OCI-LY7 (cell line): ENCODE results near the gene MPV17.

Source experiments
- EZH2phosphoT487 ChIP-seq: fragments of 200-600 bp; sonication (generic); IDR thresholded peaks from 2 replicates; pipeline ENCODE4 v1.6.1; 2018; ENCODE audit warnings: low read depth, borderline replicate concordance, mild to moderate bottlenecking, mixed run types, antibody characterized with exemption, low read length, moderate library complexity, mixed read lengths
- TF ChIP-seq, protein P1 (sequence below): fragments of 200-600 bp; sonication (generic); conservative IDR thresholded peaks from 2 replicates; pipeline ENCODE4 v1.5.1; 2014; ENCODE audit warnings: mild to moderate bottlenecking, antibody characterized with exemption, low read length, moderate library complexity, mixed read lengths

DNA sequence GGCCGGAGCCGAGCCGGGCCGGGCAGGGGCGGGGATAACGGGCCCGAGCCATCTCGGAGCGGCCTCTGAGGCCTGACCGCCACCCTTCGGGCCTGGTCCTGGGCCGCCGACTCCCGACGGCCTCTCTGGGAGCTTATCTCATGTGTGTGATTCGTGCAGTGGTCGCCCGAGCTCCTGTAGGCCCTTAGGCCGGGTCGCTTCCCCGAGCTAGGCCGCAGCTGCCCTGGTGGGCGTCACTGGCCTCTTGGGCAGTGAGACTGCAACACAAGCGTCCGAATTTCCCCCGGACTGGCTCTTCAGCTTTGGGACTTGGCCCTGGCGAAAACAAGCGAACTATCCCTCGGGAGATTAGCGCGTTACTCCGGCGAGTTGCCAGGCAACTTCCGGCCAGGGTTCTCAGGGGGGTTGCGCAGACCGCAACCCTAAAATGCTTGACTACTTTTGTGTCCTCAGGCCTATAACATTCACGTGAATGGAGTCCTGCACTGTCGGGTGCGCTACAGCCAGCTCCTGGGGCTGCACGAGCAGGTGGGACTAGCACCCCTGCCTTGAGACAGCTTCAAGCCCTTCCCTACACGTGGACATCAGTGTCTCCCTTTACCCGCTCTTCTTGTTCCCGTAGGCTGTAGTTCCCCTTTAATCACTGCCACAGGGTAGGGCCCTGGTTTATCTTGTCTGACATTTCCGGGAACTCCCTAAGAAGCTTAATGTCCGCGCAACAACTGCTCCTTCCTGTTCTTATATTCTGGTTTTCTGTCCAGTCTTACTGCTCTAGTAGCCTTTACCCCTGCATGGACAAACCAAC, 48.1 kb upstream of the MPV17 start:
- TF ChIP-seq, protein P1, sequence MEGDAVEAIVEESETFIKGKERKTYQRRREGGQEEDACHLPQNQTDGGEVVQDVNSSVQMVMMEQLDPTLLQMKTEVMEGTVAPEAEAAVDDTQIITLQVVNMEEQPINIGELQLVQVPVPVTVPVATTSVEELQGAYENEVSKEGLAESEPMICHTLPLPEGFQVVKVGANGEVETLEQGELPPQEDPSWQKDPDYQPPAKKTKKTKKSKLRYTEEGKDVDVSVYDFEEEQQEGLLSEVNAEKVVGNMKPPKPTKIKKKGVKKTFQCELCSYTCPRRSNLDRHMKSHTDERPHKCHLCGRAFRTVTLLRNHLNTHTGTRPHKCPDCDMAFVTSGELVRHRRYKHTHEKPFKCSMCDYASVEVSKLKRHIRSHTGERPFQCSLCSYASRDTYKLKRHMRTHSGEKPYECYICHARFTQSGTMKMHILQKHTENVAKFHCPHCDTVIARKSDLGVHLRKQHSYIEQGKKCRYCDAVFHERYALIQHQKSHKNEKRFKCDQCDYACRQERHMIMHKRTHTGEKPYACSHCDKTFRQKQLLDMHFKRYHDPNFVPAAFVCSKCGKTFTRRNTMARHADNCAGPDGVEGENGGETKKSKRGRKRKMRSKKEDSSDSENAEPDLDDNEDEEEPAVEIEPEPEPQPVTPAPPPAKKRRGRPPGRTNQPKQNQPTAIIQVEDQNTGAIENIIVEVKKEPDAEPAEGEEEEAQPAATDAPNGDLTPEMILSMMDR, result no peak
- TF ChIP-seq EZH2phosphoT487, result no peak
